Neural cell (in vitro differentiated cells): ENCODE results near the gene RENBP. TPM values are rescaled to one million over a fixed set of nuclear protein-coding genes. Genes with fewer than 3 reads are reported as not detected.

ENCODE experiments used
- H2AFZ ChIP-seq: fragments of 200-600, 300-800 bp; sonication (generic), shearing (Covaris generic); 2 replicates; pipeline ENCODE4 v1.6.0; 2014; ENCODE audit warnings: low read depth, mild to moderate bottlenecking, antibody characterized with exemption, low read length, moderate library complexity
- H3F3A ChIP-seq: fragments of 200-600 bp; shearing (Covaris generic); 2 replicates; pipeline ENCODE4 v1.6.1; 2016; ENCODE audit warnings: mild to moderate bottlenecking, moderate library complexity, mixed read lengths, antibody characterized with exemption, low read length; ENCODE audit not compliant: insufficient read depth, poor library complexity, severe bottlenecking
- H3K27ac ChIP-seq: fragments of 200-600, 300-800 bp; sonication (generic), shearing (Covaris generic); 2 replicates; pipeline ENCODE4 v1.5.1; 2014; ENCODE audit warnings: mild to moderate bottlenecking, low read length, moderate library complexity
- H3K27me3 ChIP-seq: fragments of 300-800, 200-600 bp; sonication (generic), shearing (Covaris generic); 2 replicates; pipeline ENCODE4 v1.6.0; 2014; ENCODE audit warnings: mild to moderate bottlenecking, low read depth, low read length, moderate library complexity; ENCODE audit not compliant: insufficient read depth
- H3K36me3 ChIP-seq: fragments of 300-800, 200-600 bp; sonication (generic), shearing (Covaris generic); 2 replicates; pipeline ENCODE4 v1.5.1; 2014; ENCODE audit warnings: mild to moderate bottlenecking, antibody characterized with exemption, low read length, moderate library complexity; ENCODE audit not compliant: insufficient read depth
- H3K4me2 ChIP-seq: fragments of 300-800, 200-600 bp; sonication (generic), shearing (Covaris generic); 2 replicates; pipeline ENCODE4 v1.6.0; 2014; ENCODE audit warnings: mild to moderate bottlenecking, low read length
- H3K4me3 ChIP-seq: fragments of 300-800, 200-600 bp; sonication (generic), shearing (Covaris generic); 2 replicates; pipeline ENCODE4 v1.5.1; 2014; ENCODE audit warnings: mild to moderate bottlenecking, low read length, moderate library complexity
- H3K79me2 ChIP-seq: fragments of 200-600 bp; shearing (Covaris generic); replicated peaks from 2 replicates; pipeline ENCODE4 v1.6.0; 2014; ENCODE audit warnings: mild to moderate bottlenecking, low read length, moderate library complexity; ENCODE audit not compliant: insufficient read depth
- H3K9ac ChIP-seq: fragments of 300-800, 200-600 bp; sonication (generic), shearing (Covaris generic); 2 replicates; pipeline ENCODE4 v1.6.1; 2016; ENCODE audit warnings: mild to moderate bottlenecking, low read length, mixed read lengths
- H3K9me2 ChIP-seq: fragments of 200-600 bp; shearing (Covaris generic); 2 replicates; pipeline ENCODE4 v1.6.1; 2016; ENCODE audit warnings: mild to moderate bottlenecking, low read length, mixed read lengths; ENCODE audit not compliant: insufficient read depth
- H3K9me3 ChIP-seq: fragments of 200-600, 300-800 bp; sonication (generic), shearing (Covaris generic); 2 replicates; pipeline ENCODE4 v1.6.1; 2016; ENCODE audit warnings: mild to moderate bottlenecking, mixed run types, low read length, moderate library complexity, mixed read lengths
- H4K20me1 ChIP-seq: fragments of 200-600 bp; shearing (Covaris generic); 2 replicates; pipeline ENCODE4 v1.6.1; 2016; ENCODE audit warnings: mild to moderate bottlenecking, mixed run types; ENCODE audit not compliant: insufficient read depth
- CTCF ChIP-seq: fragments of 450-650 bp; IDR thresholded peaks from 2 replicates; pipeline ENCODE4 v1.5.1; 2014; ENCODE audit warnings: antibody characterized with exemption, mild to moderate bottlenecking, moderate library complexity; ENCODE audit not compliant: poor library complexity, severe bottlenecking
- EP300 ChIP-seq: fragments of 450-650 bp; conservative IDR thresholded peaks from 2 replicates; pipeline ENCODE4 v1.6.1; 2014; ENCODE audit warnings: antibody characterized with exemption, mild to moderate bottlenecking, moderate library complexity; ENCODE audit not compliant: poor library complexity, severe bottlenecking
- EZH2 ChIP-seq: fragments of 200-600, 300-800 bp; shearing (Covaris generic), sonication (generic); IDR thresholded peaks from 2 replicates; pipeline ENCODE4 v1.6.1; 2014; ENCODE audit warnings: antibody characterized with exemption, low read length, borderline replicate concordance, mild to moderate bottlenecking; ENCODE audit not compliant: insufficient read depth, poor library complexity, severe bottlenecking
- MXI1 ChIP-seq: fragments of 450-650 bp; conservative IDR thresholded peaks from 2 replicates; pipeline ENCODE4 v1.6.1; 2014; ENCODE audit warnings: antibody characterized with exemption, mild to moderate bottlenecking; ENCODE audit not compliant: poor library complexity, severe bottlenecking
- POLR2AphosphoS5 ChIP-seq: IDR thresholded peaks from 2 replicates; pipeline ENCODE4 v1.6.1; 2012
- RAD21 ChIP-seq: fragments of 450-650 bp; conservative IDR thresholded peaks from 2 replicates; pipeline ENCODE4 v1.6.1; 2014; ENCODE audit warnings: antibody characterized with exemption, mild to moderate bottlenecking, moderate library complexity
- REST ChIP-seq: IDR thresholded peaks from 2 replicates; pipeline ENCODE4 v1.6.1; 2012; ENCODE audit warnings: borderline replicate concordance
- SMC3 ChIP-seq: fragments of 450-650 bp; conservative IDR thresholded peaks from 2 replicates; pipeline ENCODE4 v1.6.1; 2014; ENCODE audit warnings: antibody characterized with exemption, mild to moderate bottlenecking, moderate library complexity; ENCODE audit not compliant: poor library complexity
- polyA minus RNA-seq: library from RNA; depleted of rRNA, polyadenylated mRNA; stranded (reverse); fragments of >200 nt; gene quantifications from 2 replicates; pipeline ENCODE4 v1.2.3, GENCODE V29; 2014
- polyA plus RNA-seq: library from polyadenylated mRNA; depleted of rRNA; stranded (reverse); fragments of >200 nt; gene quantifications from 2 replicates; pipeline ENCODE4 v1.2.3, GENCODE V29; 2014

Gene RENBP
- 0.89 and 2.5 TPM in 2 replicates for polyA plus RNA-seq
- polyA minus RNA-seq, result 1.2 and 2.4 TPM in 2 replicates

GRCh38 chrX:153944140-153944799 is at the start of gene RENBP:
Gene RENBP, minus strand, starts transcription at chrX:153944643. Its CDS starts 33 bp downstream, at chrX:153944610.
- Histone ChIP-seq H3K27me3 (no peaks in the 10 kb centered on the region), H3K9me3 (no peaks in the 10 kb centered on the region), H3K27ac (no peak within 1 kb of the TSS), H3K36me3 (no peaks in the 10 kb centered on the region), H3K9ac (no peak within 1 kb of the TSS), H3F3A (no peaks in the 10 kb centered on the region), H3K79me2 (no peaks in the 10 kb centered on the region), H4K20me1 (no peaks in the 10 kb centered on the region), H3K9me2 (no peaks in the 10 kb centered on the region), H2AFZ (no peak within 1 kb of the TSS), H3K4me2 (no peak within 1 kb of the TSS), H3K4me3 (no peak within 1 kb of the TSS)
- TF ChIP-seq RAD21, result no peak
- no peak for TF ChIP-seq MXI1
- no peak for TF ChIP-seq EP300
- TF ChIP-seq SMC3, result no peak

GRCh38 chrX:153993978-153994377 is 49.5 kb upstream of the RENBP start:
- Histone ChIP-seq H3K27ac (no peak overlapping the region), H3K4me3 (no peak overlapping the region), H3K27me3 (no peaks in the 10 kb centered on the region), H3K9me2 (no peaks in the 10 kb centered on the region), H4K20me1 (no peaks in the 10 kb centered on the region), H3K9me3 (no peaks in the 10 kb centered on the region), H2AFZ (no peak overlapping the region), H3K4me2 (no peak overlapping the region), H3K36me3 (no peaks in the 10 kb centered on the region), H3K9ac (no peak overlapping the region), H3K79me2 (no peaks in the 10 kb centered on the region), H3F3A (no peaks in the 10 kb centered on the region)
- TF ChIP-seq EP300 (no peak), EZH2 (no peak), MXI1 (no peak), POLR2AphosphoS5 (no peak), RAD21 (no peak)

- Histone ChIP-seq H4K20me1 (no peaks in the 10 kb centered on the region), H3K4me3 (no peak overlapping the region), H3K9ac (no peak overlapping the region), H3K9me3 (no peaks in the 10 kb centered on the region), H3K27me3 (no peaks in the 10 kb centered on the region), H3K4me2 (no peak overlapping the region), H3K79me2 (no peaks in the 10 kb centered on the region), H2AFZ (no peak overlapping the region), H3F3A (no peaks in the 10 kb centered on the region), H3K36me3 (no peaks in the 10 kb centered on the region), H3K9me2 (no peaks in the 10 kb centered on the region), H3K27ac (no peak overlapping the region)
- TF ChIP-seq EP300 (no peak), MXI1 (no peak), CTCF (no peak), SMC3 (no peak), POLR2AphosphoS5 (no peak), REST (no peak), RAD21 (no peak)
Observed at GRCh38 chrX:153993079-153993478, 48.6 kb upstream of the RENBP start.
